Ectodermal cell (in vitro differentiated cells): ENCODE results near the gene YPEL5.

Source experiments
- H3K27ac ChIP-seq: 2 replicates; pipeline ENCODE4 v1.7.0; 2013; ENCODE audit warnings: mild to moderate bottlenecking, low read depth, low read length; ENCODE audit not compliant: insufficient read depth, poor library complexity, severe bottlenecking
- H3K27me3 ChIP-seq: 2 replicates; pipeline ENCODE4 v1.7.0; 2013; ENCODE audit warnings: mild to moderate bottlenecking, low read length; ENCODE audit not compliant: insufficient read depth, control insufficient read depth, poor library complexity, severe bottlenecking
- H3K36me3 ChIP-seq: one replicate; pipeline ENCODE4 v1.7.0; 2013; ENCODE audit warnings: low read length; ENCODE audit not compliant: control insufficient read depth, insufficient read depth
- H3K4me1 ChIP-seq: one replicate; pipeline ENCODE4 v1.7.0; 2013; ENCODE audit warnings: low read length; ENCODE audit not compliant: control insufficient read depth, insufficient read depth
- H3K4me3 ChIP-seq: 2 replicates; pipeline ENCODE4 v1.7.0; 2013; ENCODE audit warnings: low read depth, low read length, control low read depth; ENCODE audit not compliant: insufficient read depth
- H3K9me3 ChIP-seq: 2 replicates; pipeline ENCODE4 v1.7.0; 2013; ENCODE audit warnings: mild to moderate bottlenecking, low read length, moderate library complexity; ENCODE audit not compliant: control insufficient read depth
- WGBS, 2 experiments: methylation state at CpG; one replicate each; pipeline ENCODE4 v1.1.7; 2013; ENCODE audit warnings: missing lambda C conversion rate in 2 of 2; 5-methylcytosine and 5-hydroxymethylcytosine counted together

YPEL5 gene

DNA sequence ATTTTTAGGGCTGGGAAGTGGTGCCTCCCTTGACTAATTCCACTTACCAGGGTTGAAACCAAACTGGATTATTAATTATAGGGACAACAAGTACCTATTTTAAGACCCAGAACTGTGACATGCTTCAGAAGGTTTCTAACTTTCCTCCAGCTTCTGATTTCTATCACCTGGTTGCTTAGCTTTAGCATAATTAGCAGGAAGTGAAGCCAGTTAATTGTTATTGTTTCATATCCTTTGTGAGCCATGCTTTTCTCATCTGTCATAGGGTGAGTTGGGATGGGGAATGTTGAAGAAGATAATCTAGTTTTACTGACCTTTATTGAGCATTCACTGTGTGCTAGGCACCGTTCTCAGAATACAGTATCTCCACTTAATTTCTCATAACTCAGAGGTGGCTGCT, 3.2 kb downstream of the YPEL5 start:
- no peaks in the 10 kb centered on the region for H3K9me3 ChIP-seq
- H3K4me3 ChIP-seq, result no peak overlapping the region
- H3K27ac ChIP-seq, result no peak overlapping the region
- 78 to 81% methylated on average over 1 of the region's 1 CpG for WGBS, 2 experiments
- peaks cover 16% of the 10 kb centered on the region for H3K4me1 ChIP-seq
- H3K36me3 ChIP-seq, result no peaks in the 10 kb centered on the region
- peaks cover 9% of the 10 kb centered on the region for H3K27me3 ChIP-seq

DNA sequence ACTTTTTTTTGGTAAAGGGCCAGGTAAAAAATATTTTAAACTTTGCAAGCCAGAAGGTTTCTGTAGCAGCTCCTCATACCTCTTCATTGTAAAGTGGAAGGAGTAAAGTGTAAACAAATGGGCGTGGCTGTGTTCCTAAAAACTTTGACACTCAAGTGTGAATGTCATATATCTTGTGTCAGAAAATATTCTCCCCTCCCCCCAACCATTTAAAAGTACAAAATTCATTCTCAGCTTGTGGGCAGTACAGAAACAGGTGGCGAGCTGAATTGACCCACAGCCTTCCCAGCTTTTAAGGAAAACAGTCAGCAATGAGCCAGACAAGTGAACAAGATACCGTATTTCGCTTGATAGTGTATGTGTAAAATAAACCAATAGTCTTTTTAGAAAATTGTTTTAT, 4.0 kb downstream of the YPEL5 start:
- Histone ChIP-seq H3K4me1 (peaks cover 14% of the 10 kb centered on the region), H3K4me3 (no peak overlapping the region), H3K27ac (no peak overlapping the region), H3K9me3 (no peaks in the 10 kb centered on the region), H3K36me3 (no peaks in the 10 kb centered on the region), H3K27me3 (peaks cover 4% of the 10 kb centered on the region)
- 84 to 86% methylated on average over 1 to 3 of the region's 4 CpGs for WGBS, 2 experiments

DNA sequence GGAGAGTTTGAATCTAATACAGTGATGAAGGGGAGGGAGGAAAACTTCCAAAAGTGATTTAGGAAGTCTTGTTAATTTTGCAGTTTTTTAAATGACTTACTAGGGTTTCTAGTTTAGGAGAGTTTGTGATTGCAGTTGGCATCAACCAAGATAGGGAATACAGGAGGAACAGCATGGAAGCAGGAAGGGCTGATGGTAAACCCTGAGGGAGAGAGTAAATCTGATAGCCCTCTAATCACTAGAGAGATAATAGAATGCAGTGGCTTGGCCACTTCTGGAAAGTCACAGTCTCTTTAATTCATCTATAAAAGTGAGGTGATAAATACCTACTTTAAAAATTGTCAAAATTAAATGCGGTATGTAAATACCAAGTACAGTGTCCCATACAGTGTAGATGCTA, 5.6 kb downstream of the YPEL5 start:
- H3K27ac ChIP-seq, result no peak overlapping the region
- H3K27me3 ChIP-seq, result no peaks in the 10 kb centered on the region
- H3K36me3 ChIP-seq, result no peaks in the 10 kb centered on the region
- WGBS, 2 experiments, result 100% methylated on average over 1 of the region's 1 CpG; no CpG with 5 or more reads in 1 of the 2 experiments
- H3K4me1 ChIP-seq, result peaks cover 10% of the 10 kb centered on the region
- no peak overlapping the region for H3K4me3 ChIP-seq
- no peaks in the 10 kb centered on the region for H3K9me3 ChIP-seq

DNA sequence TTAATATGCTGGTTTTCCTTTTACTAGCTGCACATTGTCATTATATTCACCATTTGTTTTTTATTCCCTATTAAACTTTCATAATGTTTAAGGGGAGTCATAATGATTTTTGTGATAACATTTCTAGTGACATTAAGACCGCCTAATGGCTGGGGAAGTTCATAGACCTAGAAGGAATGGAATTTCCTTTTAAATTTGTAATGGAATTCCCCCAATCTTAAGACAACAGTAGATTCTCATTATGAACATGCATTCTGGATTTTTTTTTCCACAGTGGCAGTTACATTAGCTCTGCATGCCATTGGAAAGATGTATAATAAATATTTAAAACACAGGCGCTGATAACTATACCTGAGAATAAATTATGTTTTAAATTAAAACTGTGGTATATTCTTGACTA, 8.4 kb downstream of the YPEL5 start:
- peaks cover 2% of the 10 kb centered on the region for H3K36me3 ChIP-seq
- H3K4me1 ChIP-seq, result peaks cover under 1% of the 10 kb centered on the region
- H3K27me3 ChIP-seq, result no peaks in the 10 kb centered on the region
- H3K4me3 ChIP-seq, result no peak overlapping the region
- no peak overlapping the region for H3K27ac ChIP-seq
- no peaks in the 10 kb centered on the region for H3K9me3 ChIP-seq
- 88 to 100% methylated on average over 1 of the region's 2 CpGs for WGBS, 2 experiments

DNA sequence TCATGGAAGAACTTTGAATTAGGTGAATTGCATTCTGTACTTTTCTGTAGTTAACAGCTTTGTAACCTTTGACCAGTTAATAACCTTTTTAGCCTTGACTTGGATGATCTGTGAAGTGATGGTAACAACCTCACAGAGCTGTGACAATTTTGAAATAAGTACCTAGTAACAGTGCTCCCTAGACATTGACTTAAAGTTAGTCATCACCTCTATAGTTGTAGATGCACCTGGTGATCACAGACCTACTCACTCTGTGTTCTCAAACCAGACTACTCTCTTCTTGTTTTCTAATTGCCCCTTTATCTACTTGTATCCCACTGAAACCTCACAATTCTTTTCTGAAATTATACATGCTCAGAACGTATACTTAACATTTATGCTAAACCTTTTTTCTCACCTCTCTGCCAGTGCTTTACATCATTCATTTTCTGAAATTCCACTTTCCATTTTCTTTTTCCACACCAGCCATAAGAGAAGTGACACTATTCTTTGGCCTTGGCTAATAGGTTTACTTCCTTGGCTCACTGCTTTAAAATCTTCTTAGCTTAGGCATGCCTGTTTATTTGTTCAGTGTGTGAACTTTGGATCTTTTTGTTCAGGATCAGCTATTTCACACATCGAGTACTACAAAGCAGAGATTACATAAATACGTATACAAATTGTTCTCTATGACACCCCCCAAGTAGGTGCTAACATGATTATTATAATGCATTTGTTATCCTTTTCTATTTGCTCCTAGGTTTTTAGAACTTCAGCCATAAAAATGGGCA, 9.3 kb downstream of the YPEL5 start:
- H3K9me3 ChIP-seq, result no peaks in the 10 kb centered on the region
- H3K4me3 ChIP-seq, result no peak overlapping the region
- peaks cover 2% of the 10 kb centered on the region for H3K36me3 ChIP-seq
- 94% methylated on average over 3 of the region's 3 CpGs for WGBS, 2 experiments
- H3K4me1 ChIP-seq, result no peaks in the 10 kb centered on the region
- no peak overlapping the region for H3K27ac ChIP-seq
- H3K27me3 ChIP-seq, result no peaks in the 10 kb centered on the region

DNA sequence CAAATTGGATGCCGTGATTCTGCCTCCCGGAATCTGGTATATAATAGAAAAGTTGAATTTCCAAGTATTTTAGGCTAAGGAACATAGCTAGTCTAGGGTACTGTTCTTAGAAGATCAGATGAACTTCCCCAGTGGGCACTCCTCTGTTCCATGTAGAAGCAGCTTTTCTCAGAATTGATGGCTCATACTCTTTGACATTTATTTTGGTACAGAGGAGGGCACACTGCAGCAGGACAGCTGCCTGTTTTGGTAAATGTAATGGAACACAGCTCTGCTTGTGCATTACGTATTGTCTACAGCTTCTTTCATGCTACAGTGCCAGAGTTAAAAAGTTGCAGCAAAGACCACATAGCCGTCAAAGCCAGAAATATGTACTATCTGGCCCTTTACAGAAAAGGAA, 10.8 kb downstream of the YPEL5 start:
- Histone ChIP-seq H3K4me3 (no peak overlapping the region), H3K36me3 (peaks cover 2% of the 10 kb centered on the region), H3K9me3 (no peaks in the 10 kb centered on the region), H3K27me3 (no peaks in the 10 kb centered on the region), H3K27ac (no peak overlapping the region), H3K4me1 (no peaks in the 10 kb centered on the region)
- 92 to 95% methylated on average over 4 of the region's 4 CpGs for WGBS, 2 experiments

DNA sequence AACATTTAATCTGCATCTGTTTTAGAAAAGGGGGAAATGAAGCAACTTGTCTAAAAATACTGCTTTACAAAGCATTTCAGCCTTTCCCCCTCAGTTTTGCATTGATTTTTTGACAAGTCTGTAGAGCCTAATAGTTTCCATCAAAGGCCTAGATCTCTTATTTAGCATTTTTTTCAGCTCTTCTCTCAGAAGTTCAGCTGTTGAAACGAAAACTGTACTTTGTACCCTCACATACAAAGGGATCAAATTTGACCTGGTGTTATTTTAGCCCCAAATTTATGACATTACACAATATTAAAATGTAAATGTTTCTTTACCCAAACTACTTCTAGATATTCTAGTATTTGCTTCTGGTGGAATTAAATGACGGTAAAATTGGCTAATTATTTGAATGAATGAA, 13.0 kb downstream of the YPEL5 start:
- WGBS, 2 experiments, result 87 to 90% methylated on average over 2 of the region's 2 CpGs

DNA sequence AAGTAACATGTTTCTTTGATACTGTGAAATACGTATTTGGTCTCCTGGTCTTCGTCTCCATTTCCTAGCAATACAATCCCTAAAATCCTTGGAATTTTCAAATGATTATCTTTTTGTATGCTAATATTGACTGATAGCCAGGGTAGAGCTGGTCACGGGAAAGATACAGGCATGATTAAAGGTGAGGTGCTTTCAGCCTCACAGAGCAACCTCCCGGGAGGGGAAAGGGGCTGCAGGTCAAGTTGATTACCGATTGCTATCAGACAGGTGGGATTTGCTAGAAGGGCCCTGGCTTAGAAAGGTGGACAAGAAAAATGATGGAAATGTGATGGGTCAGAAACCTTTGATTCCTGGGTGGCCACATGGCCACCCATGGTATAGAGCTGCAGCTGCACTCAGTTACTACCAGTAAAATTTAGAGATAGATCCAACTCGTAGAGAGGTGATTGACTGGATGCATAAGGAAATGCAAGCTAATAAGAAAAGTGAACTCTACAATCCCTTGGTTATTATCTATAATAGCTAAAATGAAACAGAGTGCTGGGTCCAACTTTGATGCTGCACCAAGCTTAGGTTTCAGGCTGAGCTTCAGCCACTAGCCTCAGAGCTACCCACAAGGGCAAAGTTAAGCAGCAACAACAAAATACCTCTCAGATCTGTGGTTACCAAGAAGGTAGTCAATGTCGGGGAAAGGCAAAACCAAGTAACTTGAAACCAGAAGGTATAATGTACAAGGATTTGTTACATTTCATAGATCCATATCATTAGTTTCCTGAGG, 15.3 kb downstream of the YPEL5 start:
- H3K9me3 ChIP-seq, result no peaks in the 10 kb centered on the region
- no peaks in the 10 kb centered on the region for H3K27me3 ChIP-seq
- H3K27ac ChIP-seq, result no peak overlapping the region
- WGBS, 2 experiments, result 94 to 95% methylated on average over 3 to 6 of the region's 7 CpGs
- no peaks in the 10 kb centered on the region for H3K4me1 ChIP-seq
- H3K4me3 ChIP-seq, result no peak overlapping the region
- H3K36me3 ChIP-seq, result peaks cover 2% of the 10 kb centered on the region

More for the DNA sequence above, 13.0 kb downstream of the YPEL5 start:
- Histone ChIP-seq H3K27me3 (no peaks in the 10 kb centered on the region), H3K36me3 (peaks cover 2% of the 10 kb centered on the region), H3K4me3 (no peak overlapping the region), H3K27ac (no peak overlapping the region), H3K9me3 (no peaks in the 10 kb centered on the region), H3K4me1 (no peaks in the 10 kb centered on the region)

DNA sequence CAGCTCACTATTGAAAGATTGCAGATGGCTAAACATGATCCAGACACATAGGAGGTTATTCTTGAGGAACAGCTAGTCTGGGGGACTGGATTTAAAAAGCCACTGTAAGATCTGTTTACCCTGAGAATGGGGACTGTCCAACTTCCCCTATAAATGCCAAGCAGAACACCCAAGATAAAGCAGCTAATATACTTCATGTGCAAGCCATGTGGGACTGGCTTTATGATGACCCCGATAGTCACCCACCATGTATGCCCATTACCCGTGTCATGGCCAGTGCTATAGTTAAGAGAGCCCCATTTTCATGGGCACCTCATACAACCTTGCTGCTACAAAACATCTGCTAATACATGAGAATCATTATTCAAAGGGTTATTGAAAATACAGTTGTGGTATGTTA, 16.0 kb downstream of the YPEL5 start:
- no peak overlapping the region for H3K27ac ChIP-seq
- no peaks in the 10 kb centered on the region for H3K9me3 ChIP-seq
- H3K27me3 ChIP-seq, result no peaks in the 10 kb centered on the region
- WGBS, 2 experiments, result 95% methylated on average over 2 of the region's 2 CpGs
- no peaks in the 10 kb centered on the region for H3K36me3 ChIP-seq
- H3K4me1 ChIP-seq, result no peaks in the 10 kb centered on the region
- H3K4me3 ChIP-seq, result no peak overlapping the region

DNA sequence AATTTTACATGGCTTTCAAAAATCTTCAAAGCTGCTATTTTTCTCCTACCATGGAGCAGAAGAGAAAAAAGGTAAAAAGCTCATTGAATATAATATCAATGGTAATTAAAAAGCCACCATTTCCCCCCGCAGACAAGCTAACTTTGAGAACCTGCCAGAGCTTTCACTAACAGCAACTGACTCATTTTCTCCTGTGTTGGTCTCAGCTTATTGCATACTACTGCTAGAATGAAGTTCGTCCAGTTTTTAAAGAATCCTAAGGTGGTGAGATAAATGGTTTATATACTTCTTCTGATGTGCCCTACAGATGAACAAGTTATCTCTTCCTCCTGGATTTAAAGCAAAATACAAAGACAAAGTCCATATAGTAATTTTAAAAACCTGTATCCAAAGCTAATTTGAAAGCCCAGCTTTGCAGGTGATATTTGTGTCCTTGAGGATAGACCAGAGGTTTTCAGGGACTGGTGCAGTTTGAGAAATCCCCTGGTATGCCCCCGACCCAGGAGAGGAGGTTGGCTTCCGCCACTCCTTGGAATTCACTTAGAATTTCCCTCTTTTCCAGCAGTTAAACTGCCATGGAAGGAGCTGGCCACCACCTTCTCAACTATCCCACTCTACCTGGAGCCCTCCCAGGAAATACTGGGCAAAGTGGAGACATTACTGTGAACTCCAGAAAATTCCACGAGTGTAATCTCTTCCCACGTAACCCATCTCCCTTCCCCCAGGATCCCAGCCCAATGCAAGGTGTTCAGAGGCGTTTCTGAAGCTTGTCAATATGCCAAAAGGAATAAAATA, 17.5 kb downstream of the YPEL5 start:
- Histone ChIP-seq H3K36me3 (no peaks in the 10 kb centered on the region), H3K4me1 (no peaks in the 10 kb centered on the region), H3K4me3 (no peak overlapping the region), H3K9me3 (no peaks in the 10 kb centered on the region), H3K27ac (no peak overlapping the region), H3K27me3 (no peaks in the 10 kb centered on the region)
- 53 to 57% methylated on average over 6 to 7 of the region's 7 CpGs for WGBS, 2 experiments
